Activated CD8-positive, alpha-beta memory T cell treated with anti-CD3 and anti-CD28 coated beads for 48 hours (primary cell): ENCODE data around the gene MAML3.

Experiments used
- DNase-seq, 3 experiments: peaks; one replicate each; pipeline ENCODE4 v3.0.0-alpha.2; 2020; ENCODE audit warnings: low read depth in 2 of 3, low spot score in 2 of 3

MAML3 gene

DNA sequence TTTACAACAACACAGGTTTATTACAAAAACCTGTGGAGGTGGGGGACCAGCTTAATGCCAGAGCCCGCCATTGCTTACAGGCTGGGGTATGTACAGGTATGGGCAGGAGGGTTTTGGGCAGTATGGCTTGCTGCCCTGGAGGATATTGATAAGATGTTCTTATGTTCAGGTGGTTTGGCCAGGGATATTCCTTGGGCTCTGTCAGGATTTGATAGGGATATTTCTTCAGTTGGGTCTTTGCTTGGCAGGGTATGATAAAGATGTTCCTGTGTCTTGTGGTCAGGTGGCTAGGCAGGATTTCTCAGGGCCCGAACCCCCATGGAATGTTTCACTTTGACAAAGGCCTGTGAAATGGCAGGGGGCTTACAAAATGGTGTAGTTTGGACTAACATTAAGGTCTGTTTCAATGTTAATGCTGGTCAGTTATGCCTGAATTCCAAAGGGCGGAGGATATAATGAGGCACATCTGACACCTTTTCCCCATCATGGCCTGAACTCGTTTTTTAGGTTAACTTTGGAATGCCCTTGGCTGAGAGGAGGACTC lies 485.3 kb downstream of the MAML3 start:
- no peak for DNase-seq

DNA sequence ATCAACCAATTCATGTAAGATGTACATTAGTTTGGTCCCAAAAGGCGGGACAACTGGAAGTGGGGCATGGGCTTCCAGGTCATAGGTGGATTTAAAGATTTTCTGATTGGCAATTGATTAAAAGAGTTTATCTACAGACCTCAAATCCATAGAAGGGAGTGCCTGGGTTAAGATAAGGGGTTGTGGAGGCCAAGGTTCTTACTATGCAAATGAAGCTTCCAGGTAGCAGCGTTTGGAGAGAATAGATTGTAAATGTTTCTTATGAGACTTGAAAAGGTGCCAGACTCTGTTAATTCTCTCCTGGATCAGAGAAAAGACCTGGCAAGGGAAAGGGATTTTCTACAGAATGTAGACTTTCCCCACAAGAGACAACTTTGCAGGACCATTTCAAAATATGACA lies 485.9 kb downstream of the MAML3 start:
- no peak for DNase-seq
